PC-9 (cell line): ENCODE data around the gene TRIO.

ENCODE experiments used
- CTCF ChIP-seq: fragments of 200-600 bp; sonication (generic); conservative IDR thresholded peaks from 2 replicates; pipeline ENCODE4 v1.6.1; 2017; ENCODE audit warnings: mixed run types, antibody characterized with exemption, mild to moderate bottlenecking, moderate library complexity
- EZH2 ChIP-seq: fragments of 200-600 bp; sonication (generic); IDR thresholded peaks from 2 replicates; pipeline ENCODE4 v1.8.0; 2017; ENCODE audit warnings: antibody characterized with exemption, low read depth

DNA sequence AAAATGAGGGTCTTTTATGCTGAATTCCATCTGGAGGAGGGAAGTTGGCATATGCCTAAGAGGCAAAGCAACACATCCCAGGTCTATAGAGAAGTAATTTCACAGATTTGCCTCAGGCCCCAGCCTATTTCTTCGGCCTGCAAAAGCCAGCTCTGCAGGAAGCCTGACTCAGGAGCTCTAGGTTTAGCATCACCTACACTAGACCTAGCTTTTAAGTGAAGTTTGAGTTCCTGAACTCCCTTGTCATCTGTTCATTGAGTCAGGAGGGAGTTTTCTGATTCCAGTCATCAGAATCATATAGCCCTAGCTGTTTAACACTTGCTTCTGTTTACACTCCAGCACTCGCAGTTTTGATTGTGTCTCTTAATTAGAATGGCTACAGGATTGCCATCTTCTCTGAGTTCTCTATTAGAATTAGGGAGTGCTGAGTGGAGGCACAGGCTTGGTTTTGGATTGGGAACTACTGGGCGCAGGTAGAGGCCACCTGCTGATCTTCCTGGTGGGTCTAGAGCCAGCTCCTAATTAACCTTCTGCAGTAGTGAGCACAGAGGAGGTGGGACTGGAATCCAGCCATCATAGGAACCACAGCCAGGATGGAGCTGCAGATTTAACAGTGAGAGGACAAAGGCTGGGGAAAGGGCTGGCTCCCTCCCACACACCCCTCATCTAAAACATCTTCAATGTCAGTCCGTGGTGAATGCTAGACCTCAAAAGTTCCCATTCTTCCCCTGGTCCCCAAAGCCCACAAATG lies 179.5 kb downstream of the TRIO start:
- TF ChIP-seq CTCF (no peak), EZH2 (no peak)
